Renal cortical epithelial cell (primary cell): ENCODE results near the gene SF3B4. TPM values are rescaled to one million over a fixed set of nuclear protein-coding genes. Genes with fewer than 3 reads are reported as not detected.

ENCODE experiments used
- DNase-seq: peaks from one replicate; pipeline ENCODE4 v3.0.0-alpha.2; 2011; ENCODE audit warnings: low read depth
- total RNA-seq: library from RNA; depleted of rRNA; stranded (reverse); fragments of >200 nt; gene quantifications from 2 replicates; pipeline ENCODE4 v1.2.3, GENCODE V29; 2014

SF3B4 gene
- total RNA-seq, 1 donor from 2014 or later = 20.0 TPM

- DNase-seq = no peak
Observed at GRCh38 chr1:149932474-149932873, 4.9 kb upstream of the SF3B4 start.

GRCh38 chr1:149931212-149931790, 3.7 kb upstream of the SF3B4 start:
- DNase-seq = no peak

- no peak for DNase-seq
Observed at GRCh38 chr1:149929856-149930255, 2.3 kb upstream of the SF3B4 start.

GRCh38 chr1:149928401-149928724, 760 bp upstream of the SF3B4 start:
- DNase-seq = no peak

GRCh38 chr1:149927056-149927562, 494 bp downstream of the SF3B4 start:
- DNase-seq = peak; percentile 44

GRCh38 chr1:149926296-149926695, 1.3 kb downstream of the SF3B4 start:
- DNase-seq = no peak

GRCh38 chr1:149925751-149926150, 1.9 kb downstream of the SF3B4 start:
- no peak for DNase-seq

GRCh38 chr1:149925345-149925744, 2.3 kb downstream of the SF3B4 start:
- no peak for DNase-seq

- no peak for DNase-seq
Observed at GRCh38 chr1:149923626-149924025, 4.0 kb downstream of the SF3B4 start.

- DNase-seq = no peak
Observed at GRCh38 chr1:149917571-149918144, 9.9 kb downstream of the SF3B4 start, which contains the start of gene SV2A. Gene SV2A, minus strand, starts transcription at chr1:149917844. Its CDS starts 4,004 bp downstream, at chr1:149913840.

- DNase-seq = no peak
Observed at GRCh38 chr1:149916898-149917252, 10.7 kb downstream of the SF3B4 start.

- DNase-seq = no peak
Observed at GRCh38 chr1:149916193-149916897, 11.3 kb downstream of the SF3B4 start.

GRCh38 chr1:149915429-149916192, 12.0 kb downstream of the SF3B4 start:
- DNase-seq = peak; percentile 32

GRCh38 chr1:149914545-149914944, 13.1 kb downstream of the SF3B4 start:
- DNase-seq = no peak

GRCh38 chr1:149906570-149907075, 21.0 kb downstream of the SF3B4 start:
- DNase-seq = no peak

- no peak for DNase-seq
Observed at GRCh38 chr1:149903836-149904491, 23.6 kb downstream of the SF3B4 start.

- DNase-seq = peak; percentile 82
Observed at GRCh38 chr1:149899460-149900284, 27.9 kb downstream of the SF3B4 start, which contains the start of gene BOLA1. Gene BOLA1, plus strand, starts transcription at chr1:149899568. Its CDS starts 492 bp downstream, at chr1:149900060.

- no peak for DNase-seq
Observed at GRCh38 chr1:149896575-149896974, 31.0 kb downstream of the SF3B4 start.

- no peak for DNase-seq
Observed at GRCh38 chr1:149888999-149889289, 38.7 kb downstream of the SF3B4 start.

- DNase-seq = peak; percentile 81
Observed at GRCh38 chr1:149888247-149888998, 39.2 kb downstream of the SF3B4 start.
